AG10803 (cell line): ENCODE measurements around the gene FBXO38.

Source experiments
- DNase-seq: peaks from one replicate; pipeline ENCODE4 v3.0.0; 2010; ENCODE audit warnings: low read depth
- H3K4me3 ChIP-seq: 2 replicates; pipeline ENCODE4 v1.5.1; 2011; ENCODE audit warnings: mild to moderate bottlenecking, low read length, control low read depth
- TF ChIP-seq, protein P1 (sequence below): conservative IDR thresholded peaks from 2 replicates; pipeline ENCODE4 v1.5.1; 2011; ENCODE audit warnings: mild to moderate bottlenecking, low read length, control low read depth, inconsistent platforms

The FBXO38 gene, protein sequence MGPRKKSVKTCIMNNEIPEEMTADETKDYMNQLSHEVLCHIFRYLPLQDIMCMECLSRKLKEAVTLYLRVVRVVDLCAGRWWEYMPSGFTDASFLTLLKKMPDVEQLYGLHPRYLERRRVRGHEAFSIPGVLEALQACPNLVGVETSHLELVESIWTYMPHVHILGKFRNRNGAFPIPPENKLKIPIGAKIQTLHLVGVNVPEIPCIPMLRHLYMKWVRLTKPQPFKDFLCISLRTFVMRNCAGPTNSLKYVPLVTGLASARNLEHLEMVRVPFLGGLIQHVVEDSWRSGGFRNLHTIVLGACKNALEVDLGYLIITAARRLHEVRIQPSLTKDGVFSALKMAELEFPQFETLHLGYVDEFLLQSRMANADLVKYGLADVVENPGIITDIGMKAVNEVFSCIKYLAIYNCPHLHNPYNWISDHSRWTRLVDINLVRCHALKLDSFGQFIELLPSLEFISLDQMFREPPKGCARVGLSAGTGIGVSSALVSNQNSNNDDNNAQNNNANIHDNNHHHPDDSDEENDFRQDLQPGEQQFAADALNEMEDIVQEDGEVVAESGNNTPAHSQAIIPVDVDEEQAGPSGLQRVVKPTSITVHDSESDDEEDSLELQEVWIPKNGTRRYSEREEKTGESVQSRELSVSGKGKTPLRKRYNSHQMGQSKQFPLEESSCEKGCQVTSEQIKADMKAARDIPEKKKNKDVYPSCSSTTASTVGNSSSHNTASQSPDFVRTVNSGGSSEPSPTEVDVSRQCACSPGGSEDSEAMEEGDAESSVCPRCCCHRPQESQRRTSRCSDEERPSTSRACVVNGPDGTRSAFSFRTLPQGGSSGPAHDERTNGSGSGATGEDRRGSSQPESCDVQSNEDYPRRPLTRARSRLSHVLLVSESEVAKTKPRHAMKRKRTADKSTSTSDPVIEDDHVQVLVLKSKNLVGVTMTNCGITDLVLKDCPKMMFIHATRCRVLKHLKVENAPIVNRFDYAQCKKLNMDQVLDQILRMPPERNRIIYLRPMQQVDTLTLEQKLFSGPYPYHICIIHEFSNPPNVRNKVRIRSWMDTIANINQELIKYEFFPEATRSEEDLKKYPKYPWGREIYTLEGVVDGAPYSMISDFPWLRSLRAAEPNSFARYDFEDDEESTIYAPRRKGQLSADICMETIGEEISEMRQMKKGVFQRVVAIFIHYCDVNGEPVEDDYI

DNA sequence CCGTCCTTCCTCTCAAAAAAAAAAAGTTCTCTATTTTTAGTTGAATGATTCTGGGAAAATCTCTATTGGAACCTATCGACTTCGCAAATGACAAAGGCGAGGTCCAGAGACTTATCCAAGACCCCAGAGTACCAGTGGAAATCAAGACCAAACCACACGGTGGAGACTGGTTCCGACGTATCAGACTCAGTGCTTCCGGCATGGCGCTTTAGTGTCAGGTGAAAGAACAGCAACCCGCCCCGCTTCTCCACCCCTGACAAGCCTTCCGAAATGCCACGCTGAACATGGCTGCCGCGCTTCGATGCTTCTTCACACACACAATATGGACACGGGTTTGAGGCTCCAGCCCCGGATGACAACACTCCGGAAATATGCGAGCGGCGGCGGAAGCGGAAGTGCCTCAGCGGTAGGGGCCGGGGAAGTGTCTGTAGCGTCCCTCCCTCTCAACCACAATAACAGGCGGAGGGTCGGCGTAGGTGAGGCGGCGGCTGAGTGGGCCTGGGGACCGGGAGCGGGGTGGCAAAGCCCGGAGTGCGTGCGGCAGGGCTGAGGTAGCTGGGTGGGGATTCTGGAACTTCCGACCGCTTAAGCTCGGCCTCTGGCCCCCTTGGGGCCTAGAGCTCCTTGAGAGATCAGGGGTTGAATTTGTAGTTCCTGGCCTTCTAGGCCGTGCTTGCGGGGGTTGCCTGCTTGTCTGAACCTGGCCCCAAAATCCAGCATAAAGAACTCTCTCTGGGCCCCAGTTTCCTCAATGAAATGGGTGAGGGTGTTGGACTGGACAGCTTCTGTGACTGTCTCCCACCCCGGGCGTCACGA, at the start of gene FBXO38:
Gene FBXO38 (plus strand): TSS at position 395 of the 816 bp plus-strand sequence. CDS start 10,819 bp downstream, outside the sequence.
- H3K4me3 ChIP-seq, result peak within 1 kb of the TSS; percentile 80
- TF ChIP-seq, protein P1, sequence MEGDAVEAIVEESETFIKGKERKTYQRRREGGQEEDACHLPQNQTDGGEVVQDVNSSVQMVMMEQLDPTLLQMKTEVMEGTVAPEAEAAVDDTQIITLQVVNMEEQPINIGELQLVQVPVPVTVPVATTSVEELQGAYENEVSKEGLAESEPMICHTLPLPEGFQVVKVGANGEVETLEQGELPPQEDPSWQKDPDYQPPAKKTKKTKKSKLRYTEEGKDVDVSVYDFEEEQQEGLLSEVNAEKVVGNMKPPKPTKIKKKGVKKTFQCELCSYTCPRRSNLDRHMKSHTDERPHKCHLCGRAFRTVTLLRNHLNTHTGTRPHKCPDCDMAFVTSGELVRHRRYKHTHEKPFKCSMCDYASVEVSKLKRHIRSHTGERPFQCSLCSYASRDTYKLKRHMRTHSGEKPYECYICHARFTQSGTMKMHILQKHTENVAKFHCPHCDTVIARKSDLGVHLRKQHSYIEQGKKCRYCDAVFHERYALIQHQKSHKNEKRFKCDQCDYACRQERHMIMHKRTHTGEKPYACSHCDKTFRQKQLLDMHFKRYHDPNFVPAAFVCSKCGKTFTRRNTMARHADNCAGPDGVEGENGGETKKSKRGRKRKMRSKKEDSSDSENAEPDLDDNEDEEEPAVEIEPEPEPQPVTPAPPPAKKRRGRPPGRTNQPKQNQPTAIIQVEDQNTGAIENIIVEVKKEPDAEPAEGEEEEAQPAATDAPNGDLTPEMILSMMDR, result no peak
- peak; percentile 94 for DNase-seq

DNA sequence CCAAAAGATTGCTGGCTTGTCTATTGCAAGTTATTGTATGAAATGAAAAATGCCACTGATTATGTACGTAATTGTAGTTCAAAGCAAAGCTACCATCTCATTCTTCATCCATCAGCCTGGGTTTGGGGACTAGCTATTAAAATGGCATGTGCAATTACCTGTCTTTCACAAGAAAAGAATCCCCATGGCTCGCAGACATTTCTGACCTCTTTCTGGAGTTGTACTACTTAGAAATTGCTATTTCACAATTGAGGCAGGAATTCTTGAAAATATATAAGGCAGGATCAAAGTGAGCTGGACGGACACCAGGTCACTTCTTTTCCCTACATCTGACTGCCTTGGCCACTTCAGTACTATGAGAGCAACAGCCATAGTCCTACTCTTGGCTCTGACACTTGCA, 48.5 kb upstream of the FBXO38 start, which contains the start of gene SPINK9:
Gene SPINK9 (plus strand): TSS at position 301 of the 400 bp plus-strand sequence. CDS start 55 bp downstream, at position 356.
- H3K4me3 ChIP-seq, result no peak within 1 kb of the TSS
- DNase-seq, result no peak
- TF ChIP-seq, protein P1, result no peak

DNA sequence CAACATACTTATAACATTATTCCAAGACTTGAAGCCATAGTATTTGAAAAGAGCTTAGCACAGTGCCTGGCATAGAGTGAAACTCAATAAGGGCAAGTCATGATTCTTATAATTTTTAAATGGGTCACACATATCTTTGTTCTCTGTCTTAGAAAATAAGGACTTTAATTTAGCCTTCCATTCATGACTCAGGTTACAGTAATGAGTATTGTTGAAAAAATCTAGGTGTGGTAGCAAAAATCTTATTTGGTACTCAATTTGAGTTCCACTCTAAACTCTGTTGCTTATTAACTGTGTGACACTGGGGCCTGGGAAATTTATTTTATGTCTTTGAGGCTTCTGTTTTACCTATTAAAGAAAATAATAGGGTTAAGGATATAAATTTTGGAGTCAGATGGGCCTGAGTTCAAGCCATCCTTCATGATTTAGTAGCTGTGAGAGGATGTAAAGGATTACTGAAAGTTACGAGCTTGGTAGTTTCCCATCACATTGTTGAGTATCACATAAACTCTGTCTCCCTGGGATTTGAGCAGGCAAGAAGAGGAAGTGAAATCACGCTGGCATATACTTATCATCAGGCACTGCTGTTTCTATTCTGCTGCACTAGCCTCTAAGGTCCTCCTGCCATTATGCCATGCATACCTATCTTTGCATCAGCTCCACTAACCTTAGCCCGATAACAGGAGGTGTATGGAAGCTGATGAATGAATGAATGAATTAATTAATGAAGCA, 46.9 kb upstream of the FBXO38 start:
- TF ChIP-seq, protein P1, result no peak
- no peak for DNase-seq

DNA sequence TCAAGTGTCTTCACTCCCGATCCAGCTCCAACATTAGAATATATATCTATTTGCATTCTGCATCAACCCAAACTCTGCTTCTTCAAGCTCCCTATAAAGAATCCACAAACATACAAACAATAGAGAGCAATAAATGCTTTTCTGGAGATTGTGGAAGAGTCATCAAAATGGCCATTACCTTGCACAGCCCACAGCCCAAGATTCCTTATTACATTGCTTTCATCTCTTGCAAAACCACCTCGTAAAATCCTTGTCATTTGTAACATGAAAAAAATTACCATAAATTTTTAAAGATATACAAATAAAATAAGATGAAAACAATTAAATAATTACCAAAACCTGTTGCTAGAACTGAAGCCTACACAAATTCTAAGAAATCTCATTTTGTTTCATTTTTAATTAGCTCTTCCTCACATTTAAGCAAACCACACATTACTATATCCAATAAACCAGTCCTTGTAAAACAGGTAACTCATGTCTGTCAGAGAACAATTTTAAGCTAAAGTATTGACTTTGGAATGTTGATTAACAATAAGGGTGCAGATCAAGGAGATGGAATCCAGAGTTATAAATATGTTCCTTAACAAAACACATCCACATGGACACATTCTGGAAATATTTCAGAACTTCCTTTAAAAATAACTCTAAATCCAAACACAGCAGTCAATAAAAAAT, 41.2 kb upstream of the FBXO38 start:
- no peak for DNase-seq
- TF ChIP-seq, protein P1, result no peak
- no peak overlapping the region for H3K4me3 ChIP-seq

More for the DNA sequence above, 46.9 kb upstream of the FBXO38 start:
- no peak overlapping the region for H3K4me3 ChIP-seq

DNA sequence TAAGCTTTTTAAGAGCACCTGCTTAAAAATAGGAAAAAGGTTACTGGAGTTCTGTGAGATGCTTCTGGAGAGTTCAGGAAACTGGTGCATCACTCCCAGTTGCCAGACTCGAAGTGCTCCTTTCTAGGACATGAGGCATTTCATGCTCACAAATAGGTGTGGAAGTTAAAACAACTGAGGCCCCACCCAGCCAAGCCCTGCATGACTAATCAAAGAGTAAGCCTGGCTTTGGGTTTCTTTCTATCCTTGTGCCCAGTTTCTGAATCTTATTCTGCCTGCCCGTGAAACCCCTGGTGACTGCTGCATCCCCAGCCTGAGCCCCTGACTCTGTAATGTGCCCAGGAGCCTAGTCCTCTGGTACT, 40.7 kb upstream of the FBXO38 start:
- H3K4me3 ChIP-seq, result no peak overlapping the region
- no peak for DNase-seq
- TF ChIP-seq, protein P1, result no peak
